Measurements from ENCODE around the gene CGNL1.

CGNL1 gene

DNA sequence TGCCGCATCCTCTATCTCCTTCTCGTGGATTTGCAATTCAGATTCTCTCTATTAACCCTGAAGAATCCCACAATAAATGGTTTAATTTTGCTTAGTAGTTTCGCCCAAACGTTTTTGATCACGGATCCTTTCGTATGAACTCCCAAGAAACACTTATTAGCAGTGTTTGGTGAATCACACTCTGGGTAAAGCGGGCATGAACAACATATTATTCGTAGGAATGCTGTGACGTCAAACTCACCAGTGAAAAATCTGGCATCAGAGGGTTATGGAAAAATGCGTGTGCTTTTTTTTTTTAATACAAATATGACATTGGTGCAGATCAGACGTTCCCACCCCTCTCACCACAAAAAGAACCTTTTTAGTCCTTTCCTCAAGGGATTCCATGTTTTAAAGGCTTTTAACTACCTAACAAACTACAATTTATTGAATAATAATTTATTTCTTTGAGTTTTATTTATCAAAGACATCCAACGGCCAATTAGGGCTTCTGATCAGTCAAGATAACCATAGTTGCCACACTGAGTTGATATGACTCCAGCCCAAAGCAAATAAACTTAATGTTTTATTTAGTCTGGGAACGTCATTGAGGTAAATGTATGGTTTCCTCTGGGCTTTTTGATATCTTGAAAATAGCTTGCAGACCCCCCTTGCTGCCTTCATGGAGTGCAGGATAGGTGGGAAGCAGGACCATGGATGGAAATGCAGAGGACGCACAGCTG, 45.5 kb upstream of the CGNL1 start:
- no peak overlapping the region for H3K4me3 ChIP-seq (ENCODE audit: low read depth, low read length)
- TF ChIP-seq, protein P1, sequence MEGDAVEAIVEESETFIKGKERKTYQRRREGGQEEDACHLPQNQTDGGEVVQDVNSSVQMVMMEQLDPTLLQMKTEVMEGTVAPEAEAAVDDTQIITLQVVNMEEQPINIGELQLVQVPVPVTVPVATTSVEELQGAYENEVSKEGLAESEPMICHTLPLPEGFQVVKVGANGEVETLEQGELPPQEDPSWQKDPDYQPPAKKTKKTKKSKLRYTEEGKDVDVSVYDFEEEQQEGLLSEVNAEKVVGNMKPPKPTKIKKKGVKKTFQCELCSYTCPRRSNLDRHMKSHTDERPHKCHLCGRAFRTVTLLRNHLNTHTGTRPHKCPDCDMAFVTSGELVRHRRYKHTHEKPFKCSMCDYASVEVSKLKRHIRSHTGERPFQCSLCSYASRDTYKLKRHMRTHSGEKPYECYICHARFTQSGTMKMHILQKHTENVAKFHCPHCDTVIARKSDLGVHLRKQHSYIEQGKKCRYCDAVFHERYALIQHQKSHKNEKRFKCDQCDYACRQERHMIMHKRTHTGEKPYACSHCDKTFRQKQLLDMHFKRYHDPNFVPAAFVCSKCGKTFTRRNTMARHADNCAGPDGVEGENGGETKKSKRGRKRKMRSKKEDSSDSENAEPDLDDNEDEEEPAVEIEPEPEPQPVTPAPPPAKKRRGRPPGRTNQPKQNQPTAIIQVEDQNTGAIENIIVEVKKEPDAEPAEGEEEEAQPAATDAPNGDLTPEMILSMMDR (IDR thresholded peaks at IDR 0.05; ENCODE audit: borderline replicate concordance, insufficient read depth, low read depth, low read length), result no peak

DNA sequence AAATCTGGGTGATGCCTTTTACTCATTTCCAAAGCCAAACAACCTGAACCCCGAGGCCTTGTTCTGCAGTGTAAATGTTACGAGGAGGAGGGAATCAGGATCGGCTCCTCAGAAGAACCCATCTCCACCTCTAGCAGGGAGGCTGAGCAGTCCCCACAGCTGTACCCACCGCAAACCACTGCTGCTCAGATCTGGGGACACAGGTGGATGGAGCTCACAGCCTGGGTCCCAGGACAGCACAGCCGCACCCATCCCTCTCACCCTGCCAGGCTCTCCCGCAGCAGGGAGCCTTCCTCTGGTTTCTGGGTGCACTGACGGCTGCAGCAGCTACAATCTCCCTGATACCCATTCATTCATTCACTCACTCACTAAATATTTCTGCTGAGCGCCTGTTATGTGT, 44.0 kb upstream of the CGNL1 start:
- TF ChIP-seq, protein P1 (IDR thresholded peaks at IDR 0.05; ENCODE audit: borderline replicate concordance, insufficient read depth, low read depth, low read length), result no peak
- H3K4me3 ChIP-seq (ENCODE audit: low read depth, low read length), result no peak overlapping the region

DNA sequence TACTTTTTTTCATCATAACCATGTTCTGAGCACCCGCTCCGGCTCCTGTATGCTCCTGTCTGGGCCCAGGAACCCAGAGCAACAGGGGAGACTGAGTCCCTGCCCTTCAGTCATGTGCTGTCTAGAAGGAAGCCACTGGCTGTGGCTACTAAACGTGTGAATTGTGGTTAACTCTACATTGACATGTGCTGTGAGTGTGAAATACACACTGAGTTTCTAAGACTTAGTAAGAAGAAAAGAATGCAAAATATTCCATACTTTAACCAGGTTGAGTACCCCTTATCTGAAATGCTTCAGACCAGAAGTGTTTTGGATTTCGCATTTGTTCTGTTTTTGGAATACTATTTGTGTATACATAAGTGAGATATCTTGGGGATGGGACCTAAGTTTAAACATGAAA, 42.8 kb upstream of the CGNL1 start:
- no peak overlapping the region for H3K4me3 ChIP-seq (ENCODE audit: low read depth, low read length)
- TF ChIP-seq, protein P1 (IDR thresholded peaks at IDR 0.05; ENCODE audit: borderline replicate concordance, insufficient read depth, low read depth, low read length), result no peak

DNA sequence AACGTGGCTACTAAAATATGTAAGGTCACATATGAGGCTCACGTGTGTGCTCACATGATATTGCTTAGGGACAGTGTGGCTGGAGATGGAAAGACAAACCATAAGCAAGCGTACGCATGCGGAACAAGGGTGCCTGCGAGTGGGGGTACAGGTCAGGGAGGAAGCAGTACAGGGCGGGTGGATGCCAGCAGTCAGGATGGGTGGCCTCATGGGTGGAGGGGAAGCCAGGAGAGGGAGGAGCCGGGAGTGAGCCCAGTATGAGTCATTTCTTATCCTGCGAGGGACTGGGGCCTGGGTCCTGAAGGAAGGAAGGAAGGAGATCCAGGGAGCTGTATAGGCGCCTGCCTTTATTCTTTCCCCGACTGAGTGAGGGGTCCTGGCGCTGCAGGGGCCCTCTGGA, 42.0 kb upstream of the CGNL1 start:
- TF ChIP-seq, protein P1 (IDR thresholded peaks at IDR 0.05; ENCODE audit: borderline replicate concordance, insufficient read depth, low read depth, low read length), result no peak
- no peak overlapping the region for H3K4me3 ChIP-seq (ENCODE audit: low read depth, low read length)

DNA sequence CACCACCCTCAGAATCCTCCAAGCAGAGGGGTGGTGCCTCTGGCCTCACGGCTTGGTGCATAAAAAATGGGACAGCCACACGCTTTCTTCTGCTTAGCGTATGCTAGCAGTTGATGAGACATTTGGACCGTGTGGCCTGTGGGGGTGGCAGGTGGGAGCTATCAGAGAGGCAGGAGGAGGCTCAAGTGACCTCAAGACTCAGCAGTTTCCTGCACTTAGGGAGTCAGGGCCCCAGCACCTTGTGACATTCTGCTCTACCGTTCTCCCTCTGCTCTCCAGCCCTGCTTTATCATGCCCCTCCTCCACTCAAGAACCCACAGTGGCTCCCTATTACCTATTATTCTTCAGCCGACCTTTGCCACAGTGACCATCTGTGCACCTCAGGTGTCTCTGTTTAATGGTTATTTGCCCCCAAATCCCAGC, 41.0 kb upstream of the CGNL1 start:
- TF ChIP-seq, protein P1 (IDR thresholded peaks at IDR 0.05; ENCODE audit: borderline replicate concordance, insufficient read depth, low read depth, low read length), result no peak
- H3K4me3 ChIP-seq (ENCODE audit: low read depth, low read length), result no peak overlapping the region

DNA sequence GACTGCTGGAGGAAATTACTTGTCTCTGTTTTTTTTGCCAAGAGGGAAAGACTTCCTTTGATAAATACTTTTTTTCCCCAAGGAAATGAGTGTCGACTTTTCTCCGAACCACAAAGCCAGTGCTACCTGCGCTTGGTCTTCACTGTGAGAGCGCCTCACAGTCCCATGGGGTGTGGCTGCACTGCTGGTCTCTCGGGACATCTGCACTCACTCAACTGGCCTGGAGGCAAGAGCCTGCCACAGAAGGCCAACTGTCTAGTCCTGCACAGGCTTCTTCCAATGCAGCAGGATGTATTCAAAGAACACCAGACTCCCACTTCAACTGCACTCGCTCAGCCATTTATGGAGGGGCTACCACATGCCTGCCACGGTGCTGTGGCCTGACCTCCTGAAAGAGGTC, 40.6 kb upstream of the CGNL1 start:
- H3K4me3 ChIP-seq (ENCODE audit: low read depth, low read length), result no peak overlapping the region
- TF ChIP-seq, protein P1 (IDR thresholded peaks at IDR 0.05; ENCODE audit: borderline replicate concordance, insufficient read depth, low read depth, low read length), result no peak

DNA sequence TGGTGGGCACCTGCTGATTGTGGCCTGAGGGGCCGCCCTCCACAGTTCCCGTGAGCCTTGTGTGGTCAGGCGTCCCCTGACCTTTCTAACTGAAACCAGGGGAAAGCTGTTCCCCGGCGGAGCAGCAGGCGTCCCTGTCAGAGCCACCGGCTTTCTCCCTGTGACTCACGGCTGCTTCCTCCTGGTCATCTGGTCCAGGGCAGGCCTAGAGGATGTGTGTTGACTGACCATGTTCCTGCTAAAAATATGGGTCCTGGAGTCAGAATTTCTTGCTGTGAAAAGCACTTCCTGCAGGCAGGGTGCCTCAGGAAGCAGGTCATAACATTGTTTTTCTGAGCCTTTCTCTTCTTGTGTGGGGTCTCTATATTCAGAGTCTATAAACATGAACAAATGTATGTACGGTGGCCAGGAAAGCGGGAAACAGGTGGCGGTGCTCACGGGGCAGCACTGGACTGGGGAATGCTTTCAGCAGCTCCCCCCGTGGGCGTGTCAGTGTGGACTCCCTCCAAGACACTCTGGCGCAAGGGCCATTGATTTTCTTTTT, 38.4 kb upstream of the CGNL1 start:
- H3K4me3 ChIP-seq (ENCODE audit: low read depth, low read length), result no peak overlapping the region
- TF ChIP-seq, protein P1 (IDR thresholded peaks at IDR 0.05; ENCODE audit: borderline replicate concordance, insufficient read depth, low read depth, low read length), result no peak
